HG03039 (cell line): Measurements from ENCODE around the gene SLC1A1.

Experiments used
- ATAC-seq: cut with Tn5 transposase; IDR thresholded peaks from one replicate; pipeline ENCODE4 v1.9.1; 2021; ENCODE audit warnings: mild to moderate bottlenecking, moderate library complexity; ENCODE audit not compliant: unreplicated experiment

SLC1A1 gene

GRCh38 chr9:4614627-4615026 is 124.4 kb downstream of the SLC1A1 start:
- no peak for ATAC-seq

- no peak for ATAC-seq
Observed at GRCh38 chr9:4615251-4615650, 125.0 kb downstream of the SLC1A1 start.

- no peak for ATAC-seq
Observed at GRCh38 chr9:4615778-4616177, 125.5 kb downstream of the SLC1A1 start.

- no peak for ATAC-seq
Observed at GRCh38 chr9:4617752-4618151, 127.5 kb downstream of the SLC1A1 start.

GRCh38 chr9:4618700-4619099 is 128.4 kb downstream of the SLC1A1 start:
- no peak for ATAC-seq

GRCh38 chr9:4620057-4620765 is 129.9 kb downstream of the SLC1A1 start:
- ATAC-seq: no peak

GRCh38 chr9:4620881-4621555 is 130.8 kb downstream of the SLC1A1 start:
- no peak for ATAC-seq

GRCh38 chr9:4622016-4622415 is 131.7 kb downstream of the SLC1A1 start:
- ATAC-seq: no peak

GRCh38 chr9:4630836-4631235 is 140.6 kb downstream of the SLC1A1 start:
- no peak for ATAC-seq
